ENCODE data around the gene TCF15.
"Not testable (repeated sequence)": the region's sequence is repeated elsewhere in the genome, so short reads cannot be mapped to it uniquely, and the experiment has no call there.

Gene TCF15

DNA sequence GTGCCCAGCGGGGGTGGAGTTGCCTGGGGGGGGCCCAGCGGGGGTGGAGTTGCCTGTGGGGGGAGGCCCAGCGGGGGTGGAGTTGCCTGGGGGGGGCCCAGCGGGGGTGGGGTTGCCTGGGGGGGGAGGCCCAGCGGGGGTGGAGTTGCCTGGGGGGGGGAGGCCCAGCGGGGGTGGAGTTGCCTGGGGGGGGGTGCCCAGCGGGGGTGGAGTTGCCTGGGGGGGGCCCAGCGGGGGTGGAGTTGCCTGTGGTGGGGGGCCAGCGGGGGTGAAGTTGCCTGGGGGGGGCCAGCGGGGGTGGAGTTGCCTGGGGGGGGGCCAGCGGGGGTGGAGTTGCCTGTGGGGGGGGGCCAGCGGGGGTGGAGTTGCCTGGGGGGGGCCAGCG, 31.9 kb upstream of the TCF15 start:
- DNase-seq: not testable (repeated sequence)

DNA sequence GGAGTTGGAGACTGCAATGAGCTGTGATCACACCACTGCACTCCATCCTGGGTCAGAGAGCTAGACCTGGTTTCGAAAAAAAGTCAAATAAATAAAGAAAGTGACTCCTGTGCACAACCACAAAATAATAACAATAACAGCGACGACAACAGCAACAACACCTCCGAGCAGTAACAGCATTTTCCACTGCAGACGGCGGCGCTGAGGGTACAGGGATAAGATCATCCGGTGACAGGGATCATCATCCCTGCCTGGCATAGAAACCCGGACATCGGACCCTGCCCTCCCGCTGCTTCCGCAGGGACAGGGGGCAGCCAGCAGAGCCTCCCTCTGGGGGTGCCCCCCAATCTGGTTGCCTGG, 31.4 kb upstream of the TCF15 start:
- no peak for DNase-seq

DNA sequence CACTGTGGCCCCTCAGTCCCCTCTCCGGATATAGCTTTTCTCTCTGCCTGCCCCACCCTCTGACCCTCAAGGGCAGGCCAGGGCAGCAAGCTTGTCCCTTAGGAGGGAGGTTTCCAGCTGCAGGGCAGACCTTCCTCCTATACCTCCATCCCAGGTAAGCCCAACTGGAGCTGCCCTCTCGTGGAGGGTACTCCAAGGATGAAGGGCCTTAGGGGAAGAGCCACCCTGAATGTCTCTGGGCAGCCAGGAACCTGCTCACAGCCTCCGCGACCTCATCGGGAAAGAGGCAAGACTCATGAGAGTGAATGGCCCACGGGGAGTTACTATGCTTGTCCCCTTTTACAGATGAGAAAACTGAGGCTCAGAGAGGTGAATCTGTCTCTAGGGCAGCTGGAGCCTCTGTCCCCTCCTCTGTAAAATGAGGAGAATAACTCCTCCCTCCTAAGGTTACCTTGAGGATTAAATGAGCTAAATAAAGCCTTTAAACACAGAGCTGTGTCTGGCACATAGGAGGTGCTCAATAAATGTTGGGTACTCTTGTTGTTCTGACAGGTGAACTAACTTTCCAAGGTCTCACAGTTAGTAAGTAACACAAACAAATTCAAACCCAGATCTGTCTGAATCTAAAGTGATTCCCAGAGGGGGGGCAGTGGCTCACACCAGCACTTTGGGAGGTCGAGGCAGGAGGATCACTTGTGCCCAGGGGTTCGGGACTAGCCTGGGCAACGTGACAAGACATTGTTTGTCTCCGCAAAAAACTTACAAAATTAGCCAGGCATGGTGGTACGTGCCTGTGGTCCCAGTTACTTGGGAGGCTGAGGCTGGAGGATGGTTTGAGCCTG, 30.8 kb upstream of the TCF15 start:
- DNase-seq: no peak

DNA sequence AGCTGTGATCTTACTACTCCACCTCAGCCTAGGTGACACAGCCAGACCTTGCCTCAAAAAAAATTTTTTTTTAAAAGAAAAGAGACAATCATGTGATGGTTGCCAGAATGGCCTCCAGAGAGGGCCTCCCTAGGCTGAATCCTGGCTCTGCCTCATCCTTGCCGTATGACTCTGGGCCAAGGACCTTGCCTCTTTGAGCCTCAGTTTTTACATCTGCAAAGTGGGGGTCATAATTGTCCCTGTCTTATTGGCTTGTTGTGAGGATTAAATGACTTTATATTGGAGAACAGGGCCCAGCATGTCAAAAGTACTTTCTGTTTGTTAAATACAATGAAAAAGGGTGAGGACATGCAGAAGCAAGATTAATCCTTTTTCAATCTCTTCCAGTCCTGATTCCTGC, 28.5 kb upstream of the TCF15 start:
- no peak for DNase-seq

DNA sequence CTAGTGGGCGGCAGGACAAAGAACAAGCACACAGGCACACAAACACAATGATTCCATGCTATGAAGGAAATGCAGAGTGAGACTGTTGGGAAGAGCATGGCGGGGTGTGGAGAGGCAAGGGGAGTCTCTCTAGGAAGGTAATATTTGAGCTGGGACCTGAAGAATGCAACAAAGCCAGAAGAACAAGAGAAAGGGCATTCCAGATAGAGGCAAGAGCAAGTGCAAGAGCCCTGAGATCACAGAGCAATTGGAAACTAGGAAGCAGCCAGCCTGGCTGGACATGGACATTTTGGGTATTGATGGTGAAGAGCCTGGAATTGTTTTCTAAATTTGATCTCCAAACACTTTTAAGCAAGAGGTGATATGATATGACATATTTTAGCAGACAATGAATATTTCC, 27.4 kb upstream of the TCF15 start:
- no peak for DNase-seq

DNA sequence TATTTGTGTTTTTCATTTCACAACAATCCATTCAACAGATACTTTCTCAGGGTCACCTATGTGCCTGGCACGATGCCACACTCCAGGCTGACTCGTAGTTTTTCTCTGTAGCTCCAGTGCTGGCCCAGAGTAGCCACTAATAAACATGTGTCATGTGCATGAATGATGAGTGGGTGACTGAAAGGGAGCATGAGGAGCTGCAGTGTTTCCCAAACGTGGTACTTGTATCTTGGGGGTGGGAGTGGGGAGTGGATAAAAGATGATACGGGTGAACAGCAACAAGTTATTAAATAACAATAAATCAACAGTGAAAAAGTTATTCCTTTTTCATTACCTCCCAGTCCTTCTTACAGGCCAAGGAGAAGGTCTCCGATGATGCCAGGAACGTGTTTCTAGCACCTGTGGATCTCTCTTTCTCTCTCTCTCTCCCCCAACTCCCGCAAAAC, 25.8 kb upstream of the TCF15 start:
- no peak for DNase-seq

DNA sequence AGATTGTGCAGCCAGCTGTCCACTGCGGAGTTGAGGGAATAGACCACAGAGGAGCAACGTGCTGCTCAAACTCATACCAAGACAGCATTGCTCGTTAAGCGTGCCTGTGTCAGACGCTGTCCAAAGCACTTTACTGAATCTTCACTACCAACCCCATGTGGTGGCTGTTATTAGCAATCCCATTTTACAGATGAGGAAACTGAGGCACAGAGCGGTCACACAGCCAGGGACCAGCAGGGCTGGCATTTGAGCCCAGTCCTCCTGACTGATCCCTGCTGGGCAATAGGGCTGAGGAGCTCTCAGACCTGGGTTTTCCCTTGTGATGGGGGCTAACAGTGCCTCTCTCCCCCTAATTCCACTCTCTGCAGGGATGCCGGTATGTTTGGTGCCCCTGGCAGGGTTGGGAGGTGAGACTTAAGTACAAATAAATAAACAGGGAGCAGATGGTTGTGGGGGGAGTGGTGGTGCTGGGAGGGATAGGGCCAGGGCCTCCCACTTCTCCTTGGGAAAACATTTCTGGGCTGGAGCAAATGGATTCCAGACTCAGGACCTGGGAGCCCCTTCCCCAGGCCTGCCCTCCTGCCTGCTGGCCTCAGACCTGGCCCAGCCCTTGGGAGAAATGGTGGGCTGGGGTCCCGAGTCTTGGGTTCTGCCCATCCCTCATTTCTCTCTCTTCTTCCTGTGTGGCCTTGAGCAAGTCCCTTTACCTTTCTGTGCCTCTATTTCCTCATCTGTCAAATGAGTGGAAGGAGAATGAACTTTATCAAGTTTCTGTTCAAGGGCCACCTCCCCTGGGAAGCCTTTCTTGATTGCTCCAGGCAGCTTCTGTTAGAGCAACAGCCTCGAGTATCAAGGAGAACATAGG, 25.2 kb upstream of the TCF15 start:
- DNase-seq: no peak

DNA sequence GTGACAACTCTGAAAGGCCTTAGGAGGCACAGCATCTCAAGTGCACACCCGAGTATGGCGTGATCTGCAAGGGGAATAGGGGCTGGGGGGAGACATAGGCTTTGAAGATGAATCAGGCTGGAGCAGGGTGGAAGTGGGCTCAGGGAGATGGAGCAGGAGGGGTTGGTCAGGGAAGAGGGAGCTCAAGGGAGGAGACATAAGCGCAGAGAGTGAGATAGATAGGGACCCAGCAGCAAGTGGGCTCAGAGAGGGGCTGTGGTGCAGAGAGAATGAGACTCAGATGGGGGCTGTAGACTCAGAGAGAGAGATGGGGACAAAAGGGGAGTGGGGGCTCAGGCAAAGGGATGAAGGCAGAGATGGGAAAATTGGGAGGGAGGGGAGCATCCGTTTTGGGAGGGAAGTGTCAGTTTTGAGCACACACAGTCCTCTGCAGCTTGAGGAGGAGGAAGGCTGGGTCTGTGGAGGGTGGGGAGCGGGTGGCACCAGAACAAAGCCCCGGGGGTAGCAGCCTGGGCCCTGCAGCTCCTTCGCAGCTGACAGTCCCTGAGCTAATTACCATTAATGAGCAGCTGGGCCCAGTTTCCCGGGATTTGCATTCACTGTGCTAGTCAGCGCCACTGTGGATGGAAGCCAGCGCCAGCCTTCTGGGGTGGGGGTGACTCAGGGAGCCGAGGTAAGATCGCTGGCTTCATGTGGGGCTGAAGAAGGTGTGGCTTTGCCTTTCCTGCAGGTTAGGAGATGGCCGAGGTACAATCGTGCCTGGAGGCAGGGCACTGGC, 24.2 kb upstream of the TCF15 start:
- no peak for DNase-seq

DNA sequence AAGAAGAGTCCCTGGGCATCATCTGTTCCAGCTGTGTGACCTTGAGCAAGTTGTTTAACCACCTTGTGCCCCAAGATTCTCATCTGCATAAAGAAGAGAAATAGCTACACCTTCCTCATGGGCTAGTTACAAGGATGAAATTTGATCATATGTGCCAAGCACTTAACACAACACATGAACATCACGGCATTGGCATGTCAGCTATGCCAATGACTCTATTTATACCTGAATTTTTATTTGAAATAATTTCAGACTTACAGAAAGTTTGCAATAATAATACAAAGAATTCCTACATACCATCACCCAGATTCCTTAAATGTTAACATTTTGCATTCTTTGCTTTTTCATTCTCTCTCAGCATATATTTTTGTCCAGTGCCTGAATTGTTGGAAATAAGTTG, 21.0 kb upstream of the TCF15 start:
- no peak for DNase-seq

DNA sequence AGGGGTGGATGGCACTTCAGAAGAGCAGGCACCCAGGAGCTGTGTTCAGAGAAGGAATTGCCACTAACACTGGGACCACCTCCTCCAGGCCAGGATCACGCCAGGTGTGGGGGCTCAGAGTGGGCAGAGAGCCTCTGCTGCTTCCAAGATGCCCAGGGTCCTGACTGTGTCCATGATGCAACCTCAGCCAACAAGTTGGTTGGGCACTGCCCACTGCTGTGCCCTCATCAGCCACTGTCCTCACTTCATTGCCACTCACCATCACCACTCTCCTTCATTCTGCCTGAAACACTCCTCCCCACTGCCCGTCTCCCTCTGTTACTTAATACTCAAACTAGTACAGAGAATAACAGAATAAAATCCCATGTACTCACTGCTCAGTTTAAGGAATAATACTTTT, 16.5 kb upstream of the TCF15 start:
- no peak for DNase-seq

DNA sequence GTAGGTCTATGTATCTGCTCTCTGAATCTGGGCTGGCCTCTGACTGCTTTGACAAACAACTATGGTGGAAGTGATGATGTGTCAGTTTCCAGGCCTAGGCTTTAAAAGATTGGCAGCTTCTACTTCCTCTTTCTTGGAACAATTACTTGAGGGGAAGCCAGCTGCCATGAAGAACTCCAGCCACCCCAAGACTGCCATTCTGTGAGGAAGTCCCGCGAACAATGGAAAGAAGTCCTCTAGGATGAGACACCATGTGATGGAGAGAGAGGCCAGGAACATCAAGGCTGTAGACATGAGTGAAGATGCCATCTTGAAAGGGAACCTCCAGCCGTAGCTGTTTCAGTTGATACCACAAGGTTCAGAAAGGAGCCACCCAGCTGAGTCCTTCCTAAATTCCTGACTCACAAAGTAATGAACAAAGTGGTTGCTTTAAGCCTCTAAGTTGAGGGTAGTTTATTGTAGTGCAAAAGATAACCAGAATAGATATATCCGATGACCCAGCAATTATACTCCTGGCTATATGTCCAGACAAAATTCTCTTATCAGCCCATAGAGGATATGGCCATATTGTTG, 15.3 kb upstream of the TCF15 start:
- DNase-seq: no peak

DNA sequence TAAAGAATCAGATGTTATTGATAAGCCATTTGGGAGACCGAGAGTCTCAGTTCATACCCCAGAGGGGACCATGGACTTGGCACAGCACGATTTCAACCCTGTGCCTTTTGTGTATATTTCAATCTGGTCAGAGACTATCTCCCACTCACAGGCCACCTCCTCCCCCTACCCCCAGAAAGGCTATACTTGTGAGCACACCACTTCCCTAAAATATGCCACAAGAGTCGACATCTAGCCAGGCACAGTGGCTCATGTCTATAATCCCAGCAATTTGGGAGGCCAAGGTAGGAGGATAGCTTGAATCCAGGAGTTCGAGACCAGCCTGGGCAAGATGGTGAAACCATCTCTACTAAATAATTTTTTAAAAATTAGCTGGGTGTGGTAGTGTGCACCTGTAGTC, 13.6 kb upstream of the TCF15 start:
- no peak for DNase-seq

DNA sequence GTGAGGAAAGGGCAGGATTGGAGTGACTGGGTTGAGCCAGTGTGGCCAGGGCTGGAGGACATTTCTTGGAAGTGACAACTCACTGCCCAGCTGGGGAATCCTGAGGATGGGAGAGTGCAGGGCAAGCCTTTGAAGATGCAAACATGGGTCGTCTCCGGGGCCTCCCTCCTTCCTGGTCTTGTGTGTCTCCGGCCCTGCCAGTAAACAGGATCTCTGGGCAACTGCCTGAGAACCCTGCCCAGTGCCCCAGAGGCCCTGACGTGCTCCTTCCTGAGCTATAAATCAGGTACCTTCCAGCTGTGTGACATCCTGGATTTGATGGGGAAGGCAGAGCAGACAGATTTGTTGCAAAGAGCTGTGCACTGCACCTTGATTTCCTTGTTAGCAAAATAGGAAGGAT, 12.9 kb upstream of the TCF15 start:
- no peak for DNase-seq

DNA sequence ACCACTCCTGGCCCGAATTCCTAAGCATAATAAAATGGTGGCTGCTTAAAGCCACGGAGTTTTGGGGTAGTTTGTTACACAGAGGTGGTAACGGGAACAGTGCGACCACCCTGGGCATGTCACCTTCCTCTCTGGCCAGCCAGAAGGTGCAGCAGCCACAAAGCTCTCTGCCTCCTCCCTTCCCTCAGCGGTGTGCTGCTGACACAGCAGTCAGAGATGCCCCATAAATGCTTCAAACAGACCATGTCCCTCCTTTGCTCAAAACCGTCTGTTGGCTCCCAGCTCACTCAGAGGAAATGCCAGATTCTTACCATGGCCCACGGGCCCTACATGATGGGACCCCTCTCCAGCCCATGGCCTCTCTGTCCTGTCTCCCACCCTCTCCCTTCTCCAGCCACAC, 12.1 kb upstream of the TCF15 start:
- DNase-seq: no peak

DNA sequence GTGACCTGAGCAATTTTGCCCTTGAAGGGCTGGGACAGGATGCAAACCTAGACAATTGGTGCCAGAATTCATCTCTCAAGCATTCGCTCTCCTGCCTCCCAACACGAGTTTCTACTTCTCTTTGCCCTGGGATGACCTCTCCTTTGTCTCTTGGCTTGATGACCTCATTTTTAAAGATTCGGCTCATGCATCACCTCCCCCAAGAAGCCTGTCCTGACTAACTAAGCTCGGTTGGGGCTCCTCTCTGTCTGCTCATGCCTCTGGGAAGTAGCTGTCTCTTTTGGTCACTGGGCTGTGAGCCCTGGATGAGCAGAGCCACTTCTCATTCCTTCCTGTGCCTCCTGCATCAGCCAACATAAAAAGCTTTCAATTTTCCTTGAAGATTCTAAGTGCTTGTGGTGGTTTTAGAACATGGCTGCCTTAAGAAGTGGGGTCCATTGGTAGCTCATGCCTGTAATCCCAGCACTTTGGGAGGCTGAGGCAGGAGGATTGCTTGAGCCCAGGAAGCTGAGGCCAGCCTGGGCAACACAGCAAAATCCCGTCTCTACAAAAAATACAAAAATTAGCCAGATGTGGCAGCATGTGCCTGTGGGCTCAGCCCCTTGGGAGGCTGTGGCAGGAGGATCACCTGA, 11.1 kb upstream of the TCF15 start:
- no peak for DNase-seq

DNA sequence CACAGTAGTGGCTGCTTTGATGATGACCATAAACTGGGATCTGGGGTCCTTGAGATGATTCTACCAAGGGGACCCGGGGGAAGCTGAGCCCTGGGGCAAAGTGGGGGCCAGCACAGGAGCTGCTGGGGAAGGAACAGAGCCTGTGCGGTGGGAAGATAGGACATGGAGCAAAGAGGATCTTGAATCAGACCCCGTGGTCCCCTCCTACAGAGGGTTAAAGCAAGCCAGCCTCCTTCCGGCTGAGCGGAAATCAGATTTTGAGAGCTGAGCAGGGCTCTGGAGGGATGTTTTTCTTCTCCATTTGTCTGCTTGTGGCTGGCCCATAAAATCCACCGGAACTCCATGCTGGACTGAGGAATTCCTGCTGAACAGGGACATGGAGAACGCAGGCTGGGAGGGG, 10.1 kb upstream of the TCF15 start:
- DNase-seq: no peak

DNA sequence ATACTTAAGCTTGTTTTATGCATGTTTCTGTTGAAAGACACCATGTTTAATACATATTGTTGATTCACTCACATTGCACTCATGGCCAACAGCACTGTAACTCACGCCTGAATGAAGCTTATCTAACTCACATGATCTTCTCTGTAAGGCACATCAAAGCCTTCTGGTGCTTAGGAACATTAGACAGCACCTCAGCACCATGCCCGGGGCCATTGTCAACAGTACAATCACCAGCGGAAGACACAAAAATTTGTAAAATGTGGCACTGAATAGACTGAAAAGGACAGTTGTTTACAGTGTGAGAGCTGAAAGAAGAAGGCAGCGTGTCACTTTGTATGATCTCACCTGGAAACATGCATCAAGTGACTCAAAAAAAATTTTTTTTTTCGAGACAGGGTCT, 8.9 kb upstream of the TCF15 start:
- no peak for DNase-seq

DNA sequence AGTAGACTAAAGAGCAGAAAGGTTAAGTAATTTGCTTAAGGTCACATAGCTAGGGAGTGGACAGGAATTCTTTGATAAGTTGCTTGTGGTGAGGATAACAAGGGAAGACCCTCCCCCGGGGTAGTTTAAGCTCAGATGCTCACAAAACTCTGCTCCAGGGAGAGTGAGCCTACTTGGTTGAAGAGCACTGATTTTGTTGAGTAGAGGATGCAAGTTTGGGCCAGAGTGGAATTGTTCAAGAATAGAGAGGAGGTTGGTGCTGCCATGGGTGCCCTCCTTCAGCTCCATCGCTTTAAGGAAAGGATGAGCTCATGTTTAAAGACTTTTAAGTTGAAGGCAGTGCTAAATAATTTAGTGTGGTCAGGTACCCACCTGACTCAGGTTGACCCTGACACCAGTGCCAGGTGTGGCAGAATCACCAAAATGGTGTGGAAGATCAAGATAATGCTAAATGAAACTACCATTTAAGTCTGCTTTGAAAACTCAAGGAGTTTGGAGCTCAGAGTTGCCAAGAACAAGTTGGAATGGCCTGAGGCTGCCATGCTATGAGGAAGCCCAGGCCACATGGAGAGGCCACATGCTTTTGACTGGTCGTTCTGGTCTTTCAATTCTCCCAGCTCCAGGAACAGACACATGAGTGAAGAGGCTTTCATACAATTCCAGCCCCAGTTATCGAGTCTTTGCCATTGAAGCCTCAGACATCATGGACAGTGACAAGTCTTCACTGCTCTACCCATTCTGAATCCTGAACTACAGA, 8.0 kb upstream of the TCF15 start:
- no peak for DNase-seq

DNA sequence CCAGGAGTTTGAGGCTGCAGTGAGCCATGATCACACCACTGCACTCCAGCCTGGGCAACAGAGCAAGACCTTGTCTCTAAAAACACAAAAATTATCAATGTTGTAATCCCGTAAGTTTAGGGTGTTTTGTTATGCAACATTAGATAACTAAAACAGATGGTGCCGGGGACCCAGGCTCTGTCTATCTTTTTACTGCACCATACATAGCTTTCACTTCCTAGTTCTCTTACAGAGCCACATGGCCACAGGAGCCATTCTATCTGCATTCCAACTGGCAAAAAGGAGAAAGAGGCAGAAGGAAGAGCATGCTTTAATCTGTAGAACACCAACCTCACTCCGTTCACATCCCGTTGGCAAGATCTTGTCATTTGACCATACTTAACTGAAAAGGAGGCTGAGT, 5.4 kb upstream of the TCF15 start:
- no peak for DNase-seq

DNA sequence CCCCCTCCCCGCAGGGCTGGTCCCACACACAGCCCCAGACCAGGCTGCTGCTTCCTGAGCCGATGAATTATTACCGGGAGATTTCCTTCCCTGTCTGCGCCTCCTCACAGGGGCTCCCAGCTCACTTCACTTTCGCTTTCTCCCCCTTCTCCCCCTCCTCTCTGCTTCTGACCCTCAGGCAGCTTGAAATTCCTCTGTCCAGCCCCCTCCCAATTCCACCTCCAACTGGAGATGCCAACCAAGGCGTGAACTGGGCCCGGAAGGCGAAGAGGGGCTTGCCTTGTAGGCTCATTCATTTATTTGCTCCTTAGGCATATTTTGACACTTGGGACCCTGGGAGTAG, 1.7 kb upstream of the TCF15 start:
- no peak for DNase-seq

DNA sequence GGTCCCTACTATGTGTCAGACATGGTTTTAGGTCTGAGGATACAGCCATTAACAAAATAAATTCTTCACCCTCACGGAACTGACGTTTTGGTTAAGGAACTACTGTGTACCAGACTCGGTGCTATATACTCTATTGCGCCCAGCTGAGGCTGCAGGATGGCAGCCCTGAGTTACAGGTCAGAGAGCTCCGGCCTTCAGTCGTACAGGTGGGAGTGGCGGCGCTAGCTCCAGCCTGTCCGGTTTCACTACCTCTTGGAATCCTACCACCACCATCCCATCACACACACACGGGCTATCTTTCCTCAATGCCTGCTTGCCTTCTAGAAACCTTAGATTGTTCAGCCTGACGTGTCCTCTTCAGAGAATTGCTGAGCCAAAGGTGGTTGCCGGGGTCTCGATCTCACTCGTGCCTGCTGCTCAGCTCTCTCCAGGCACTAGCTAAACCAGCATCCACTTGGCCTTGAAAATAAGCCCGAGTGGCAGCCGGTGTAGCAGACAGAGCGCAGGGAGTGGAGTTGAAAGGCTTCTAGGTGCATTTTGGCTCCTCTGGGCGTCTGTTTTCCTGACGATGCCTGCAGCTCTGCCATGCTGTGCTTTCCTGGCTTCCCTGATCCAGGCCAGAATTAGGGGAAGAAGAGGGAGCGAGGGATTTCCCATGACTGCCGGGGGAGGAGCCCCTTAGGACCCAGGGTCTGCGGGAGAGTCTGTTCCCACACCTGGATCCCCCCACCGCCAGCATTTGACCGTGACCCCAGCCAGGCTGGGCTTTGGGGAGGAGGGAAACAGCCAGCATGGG, 1.1 kb upstream of the TCF15 start:
- DNase-seq: no peak
